GM23338 (cell line): ENCODE results near the gene RHOF. TPM values are rescaled to one million over a fixed set of nuclear protein-coding genes. Genes with fewer than 3 reads are reported as not detected.

Experiments used
- ATAC-seq: fragments of 200-7000 bp; cut with Tn5 transposase; 3 replicates; pipeline ENCODE4 v1.9.1; 2020
- DNase-seq: peaks from one replicate; pipeline ENCODE4 v3.0.0-alpha.2; 2015; ENCODE audit warnings: low spot score
- H2AFZ ChIP-seq: fragments of 200-600 bp; sonication (generic); 2 replicates; pipeline ENCODE4 v1.8.0; 2016; ENCODE audit warnings: antibody characterized with exemption, mild to moderate bottlenecking, moderate library complexity
- H3F3A ChIP-seq: fragments of 200-600 bp; sonication (generic); replicated peaks from 2 replicates; pipeline ENCODE4 v1.8.0; 2017; ENCODE audit warnings: antibody characterized with exemption, mixed run types, low read depth
- H3K27ac ChIP-seq: fragments of 200-600 bp; sonication (generic); 2 replicates; pipeline ENCODE4 v1.6.1; 2016; ENCODE audit warnings: low read depth
- H3K27me3 ChIP-seq: fragments of 200-600 bp; sonication (generic); 2 replicates; pipeline ENCODE4 v1.8.0; 2016; ENCODE audit warnings: mild to moderate bottlenecking, mixed run types, moderate library complexity; ENCODE audit not compliant: insufficient read depth
- H3K36me3 ChIP-seq: fragments of 200-600 bp; sonication (generic); 2 replicates; pipeline ENCODE4 v1.8.0; 2016; ENCODE audit warnings: mild to moderate bottlenecking; ENCODE audit not compliant: insufficient read depth
- H3K4me1 ChIP-seq: fragments of 200-600 bp; sonication (generic); 2 replicates; pipeline ENCODE4 v1.8.0; 2016; ENCODE audit warnings: mild to moderate bottlenecking, moderate library complexity; ENCODE audit not compliant: insufficient read depth
- H3K4me2 ChIP-seq: fragments of 200-600 bp; sonication (generic); 2 replicates; pipeline ENCODE4 v1.7.1; 2017; ENCODE audit warnings: mixed run types
- H3K4me3 ChIP-seq: fragments of 200-600 bp; sonication (generic); 2 replicates; pipeline ENCODE4 v1.6.1; 2016; ENCODE audit warnings: mixed run types
- H3K79me2 ChIP-seq: fragments of 200-600 bp; sonication (generic); replicated peaks from 2 replicates; pipeline ENCODE4 v1.8.0; 2017; ENCODE audit warnings: mild to moderate bottlenecking; ENCODE audit not compliant: insufficient read depth
- H3K9me2 ChIP-seq: fragments of 200-600 bp; sonication (generic); 2 replicates; pipeline ENCODE4 v1.8.0; 2017; ENCODE audit not compliant: insufficient read depth
- H4K20me1 ChIP-seq: fragments of 200-600 bp; sonication (generic); replicated peaks from 2 replicates; pipeline ENCODE4 v1.8.0; 2017; ENCODE audit warnings: mild to moderate bottlenecking; ENCODE audit not compliant: insufficient read depth
- H3K27ac Mint-ChIP-seq: 2 replicates; pipeline ENCODE4 v1.8.0; 2020; ENCODE audit warnings: inconsistent platforms, mild to moderate bottlenecking, moderate library complexity, mixed read lengths
- H3K27me3 Mint-ChIP-seq: 3 replicates; pipeline ENCODE4 v1.8.0; 2022; ENCODE audit warnings: low read depth, mild to moderate bottlenecking, moderate library complexity, mixed read lengths, inconsistent platforms; ENCODE audit not compliant: insufficient read depth, poor library complexity
- H3K36me3 Mint-ChIP-seq: 3 replicates; pipeline ENCODE4 v1.8.0; 2021; ENCODE audit warnings: low read depth, mild to moderate bottlenecking, inconsistent platforms, moderate library complexity, mixed read lengths
- H3K4me1 Mint-ChIP-seq: 3 replicates; pipeline ENCODE4 v1.8.0; 2020; ENCODE audit warnings: mild to moderate bottlenecking, inconsistent platforms, mixed read lengths
- H3K4me3 Mint-ChIP-seq: 3 replicates; pipeline ENCODE4 v1.8.0; 2021; ENCODE audit warnings: moderate library complexity, mild to moderate bottlenecking, inconsistent platforms, mixed read lengths
- H3K9me3 Mint-ChIP-seq: 3 replicates; pipeline ENCODE4 v1.8.0; 2020; ENCODE audit warnings: moderate library complexity, mild to moderate bottlenecking, inconsistent platforms, mixed read lengths
- CREB1 ChIP-seq: fragments of 250-450 bp; sonication (Bioruptor Pico); IDR thresholded peaks from 2 replicates; pipeline ENCODE4 v1.5.0; 2020; ENCODE audit warnings: low read depth, mild to moderate bottlenecking, moderate library complexity
- EZH2 ChIP-seq: fragments of 200-600 bp; sonication (generic); IDR thresholded peaks from one replicate; pipeline ENCODE4 v1.8.0; 2017; ENCODE audit warnings: antibody characterized with exemption, mild to moderate bottlenecking, low read depth; ENCODE audit not compliant: unreplicated experiment
- EZH2phosphoT487 ChIP-seq: fragments of 200-600 bp; sonication (generic); IDR thresholded peaks from one replicate; pipeline ENCODE4 v1.8.1; 2018; ENCODE audit warnings: antibody characterized with exemption; ENCODE audit not compliant: unreplicated experiment
- NANOG ChIP-seq: IDR thresholded peaks from 2 replicates; pipeline ENCODE4 v1.6.1; 2016; ENCODE audit warnings: antibody characterized with exemption, borderline replicate concordance
- POLR2AphosphoS5 ChIP-seq: IDR thresholded peaks from 2 replicates; pipeline ENCODE4 v1.6.1; 2016; ENCODE audit warnings: antibody characterized with exemption, low read depth
- STAT1 ChIP-seq: IDR thresholded peaks from one replicate; pipeline ENCODE4 v1.6.1; 2016; ENCODE audit warnings: antibody characterized with exemption; ENCODE audit not compliant: unreplicated experiment
- ZNF114 ChIP-seq: fragments of 250-450 bp; sonication (Bioruptor Pico); IDR thresholded peaks from 2 replicates; pipeline ENCODE4 v1.5.0; 2020; ENCODE audit warnings: mild to moderate bottlenecking, moderate library complexity
- ZNF331 ChIP-seq: fragments of 250-450 bp; sonication (Bioruptor Pico); IDR thresholded peaks from 2 replicates; pipeline ENCODE4 v1.5.0; 2020; ENCODE audit warnings: low read depth, mild to moderate bottlenecking, moderate library complexity
- polyA plus RNA-seq: library from polyadenylated mRNA; unstranded; fragments of >200 nt; fragmentation: Nextera tagmentation; extraction: Ambion mirVana; gene quantifications from 2 replicates; pipeline ENCODE4 v1.2.1, GENCODE V29; 2016
- total RNA-seq: library from RNA; depleted of rRNA; stranded (reverse); fragments of >200 nt; shearing (Covaris generic); gene quantifications from 2 replicates; pipeline ENCODE4 v1.2.3, GENCODE V29; 2014
- TF ChIP-seq, protein P1 (sequence below): IDR thresholded peaks from one replicate; pipeline ENCODE4 v1.6.1; 2018; ENCODE audit warnings: antibody characterized with exemption; ENCODE audit not compliant: unreplicated experiment
- TF ChIP-seq, protein P2 (sequence below), 2 experiments: fragments of 200-600 bp in 1 of 2; sonication (generic) in 1 of 2; conservative IDR thresholded peaks; 2 replicates each; pipeline versions ENCODE4 v1.5.1 to v1.6.1; 2016 to 2017; ENCODE audit warnings: antibody characterized with exemption in 2 of 2, low read depth in 2 of 2, mild to moderate bottlenecking in 2 of 2, moderate library complexity in 1 of 2

RHOF gene
- total and polyA plus RNA-seq, 2 experiments from 2014 or later = 10.5 to 53.4 TPM

DNA sequence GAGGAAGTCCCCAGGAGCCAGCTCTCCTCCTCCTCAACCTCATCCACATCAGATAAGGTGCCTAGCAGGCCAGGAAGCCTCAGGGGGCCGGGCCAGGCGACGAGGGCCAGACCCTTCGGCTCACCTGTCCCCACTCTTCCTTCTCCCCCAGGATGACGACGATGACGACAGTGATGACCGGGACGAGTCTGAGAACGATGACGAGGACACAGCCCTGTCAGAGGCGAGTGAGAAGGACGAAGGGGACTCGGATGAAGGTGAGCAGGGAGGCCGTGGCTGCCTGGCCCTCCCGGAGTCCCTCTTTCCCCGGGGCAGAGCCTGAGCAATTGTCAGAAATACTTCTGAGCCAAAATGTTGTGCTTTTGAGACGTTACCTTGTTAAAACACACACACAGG is 24.2 kb upstream of the RHOF start:
- H3K4me1 ChIP-seq = 0 out of 2 replicates have a peak, but pooled peaks cover 7% of the 10 kb centered on the region
- H3K4me2 ChIP-seq = no peak overlapping the region
- peaks cover 12% of the 10 kb centered on the region for H3K79me2 ChIP-seq
- TF ChIP-seq STAT1 (no peak), CREB1 (CRISPR knock-in tag) (no peak), EZH2phosphoT487 (no peak), ZNF114 (CRISPR knock-in tag) (no peak), NANOG (no peak), ZNF331 (CRISPR knock-in tag) (no peak)
- TF ChIP-seq, protein P1, sequence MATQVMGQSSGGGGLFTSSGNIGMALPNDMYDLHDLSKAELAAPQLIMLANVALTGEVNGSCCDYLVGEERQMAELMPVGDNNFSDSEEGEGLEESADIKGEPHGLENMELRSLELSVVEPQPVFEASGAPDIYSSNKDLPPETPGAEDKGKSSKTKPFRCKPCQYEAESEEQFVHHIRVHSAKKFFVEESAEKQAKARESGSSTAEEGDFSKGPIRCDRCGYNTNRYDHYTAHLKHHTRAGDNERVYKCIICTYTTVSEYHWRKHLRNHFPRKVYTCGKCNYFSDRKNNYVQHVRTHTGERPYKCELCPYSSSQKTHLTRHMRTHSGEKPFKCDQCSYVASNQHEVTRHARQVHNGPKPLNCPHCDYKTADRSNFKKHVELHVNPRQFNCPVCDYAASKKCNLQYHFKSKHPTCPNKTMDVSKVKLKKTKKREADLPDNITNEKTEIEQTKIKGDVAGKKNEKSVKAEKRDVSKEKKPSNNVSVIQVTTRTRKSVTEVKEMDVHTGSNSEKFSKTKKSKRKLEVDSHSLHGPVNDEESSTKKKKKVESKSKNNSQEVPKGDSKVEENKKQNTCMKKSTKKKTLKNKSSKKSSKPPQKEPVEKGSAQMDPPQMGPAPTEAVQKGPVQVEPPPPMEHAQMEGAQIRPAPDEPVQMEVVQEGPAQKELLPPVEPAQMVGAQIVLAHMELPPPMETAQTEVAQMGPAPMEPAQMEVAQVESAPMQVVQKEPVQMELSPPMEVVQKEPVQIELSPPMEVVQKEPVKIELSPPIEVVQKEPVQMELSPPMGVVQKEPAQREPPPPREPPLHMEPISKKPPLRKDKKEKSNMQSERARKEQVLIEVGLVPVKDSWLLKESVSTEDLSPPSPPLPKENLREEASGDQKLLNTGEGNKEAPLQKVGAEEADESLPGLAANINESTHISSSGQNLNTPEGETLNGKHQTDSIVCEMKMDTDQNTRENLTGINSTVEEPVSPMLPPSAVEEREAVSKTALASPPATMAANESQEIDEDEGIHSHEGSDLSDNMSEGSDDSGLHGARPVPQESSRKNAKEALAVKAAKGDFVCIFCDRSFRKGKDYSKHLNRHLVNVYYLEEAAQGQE = no peak
- TF ChIP-seq, protein P2, sequence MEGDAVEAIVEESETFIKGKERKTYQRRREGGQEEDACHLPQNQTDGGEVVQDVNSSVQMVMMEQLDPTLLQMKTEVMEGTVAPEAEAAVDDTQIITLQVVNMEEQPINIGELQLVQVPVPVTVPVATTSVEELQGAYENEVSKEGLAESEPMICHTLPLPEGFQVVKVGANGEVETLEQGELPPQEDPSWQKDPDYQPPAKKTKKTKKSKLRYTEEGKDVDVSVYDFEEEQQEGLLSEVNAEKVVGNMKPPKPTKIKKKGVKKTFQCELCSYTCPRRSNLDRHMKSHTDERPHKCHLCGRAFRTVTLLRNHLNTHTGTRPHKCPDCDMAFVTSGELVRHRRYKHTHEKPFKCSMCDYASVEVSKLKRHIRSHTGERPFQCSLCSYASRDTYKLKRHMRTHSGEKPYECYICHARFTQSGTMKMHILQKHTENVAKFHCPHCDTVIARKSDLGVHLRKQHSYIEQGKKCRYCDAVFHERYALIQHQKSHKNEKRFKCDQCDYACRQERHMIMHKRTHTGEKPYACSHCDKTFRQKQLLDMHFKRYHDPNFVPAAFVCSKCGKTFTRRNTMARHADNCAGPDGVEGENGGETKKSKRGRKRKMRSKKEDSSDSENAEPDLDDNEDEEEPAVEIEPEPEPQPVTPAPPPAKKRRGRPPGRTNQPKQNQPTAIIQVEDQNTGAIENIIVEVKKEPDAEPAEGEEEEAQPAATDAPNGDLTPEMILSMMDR (conservative IDR thresholded peaks at IDR 0.05; ENCODE audit: low read depth in 2 of 2) = no peak
- H3K27me3 ChIP-seq = no peaks in the 10 kb centered on the region
- H3K4me3 Mint-ChIP-seq = no peak overlapping the region
- H4K20me1 ChIP-seq = peaks cover 14% of the 10 kb centered on the region
- peaks cover 12% of the 10 kb centered on the region; the same call in 1 of the 2 replicates for H3F3A ChIP-seq
- no peak overlapping the region for H2AFZ ChIP-seq
- no peaks in the 10 kb centered on the region for H3K9me2 ChIP-seq
- no peak overlapping the region for H3K27ac Mint-ChIP-seq
- DNase-seq (no peak), ATAC-seq (no peak)
- H3K27me3 Mint-ChIP-seq = peaks cover 12% of the 10 kb centered on the region
- no peaks in the 10 kb centered on the region for H3K9me3 Mint-ChIP-seq
- peaks cover 11% of the 10 kb centered on the region for H3K4me1 Mint-ChIP-seq
- no peak overlapping the region for H3K4me3 ChIP-seq
- H3K36me3 Mint-ChIP-seq = peaks cover 41% of the 10 kb centered on the region
- H3K27ac ChIP-seq = no peak overlapping the region
- H3K36me3 ChIP-seq = peaks cover 3% of the 10 kb centered on the region; the same call in 1 of the 2 replicates

- Histone ChIP-seq H3K4me1 (0 out of 2 replicates have a peak, but pooled peaks cover 9% of the 10 kb centered on the region), H2AFZ (no peak overlapping the region), H4K20me1 (peaks cover 14% of the 10 kb centered on the region), H3K4me3 (no peak overlapping the region), H3K79me2 (peaks cover 12% of the 10 kb centered on the region), H3K36me3 (peaks cover 3% of the 10 kb centered on the region; the same call in 1 of the 2 replicates), H3K4me2 (no peak overlapping the region), H3K9me2 (no peaks in the 10 kb centered on the region), H3F3A (peaks cover 12% of the 10 kb centered on the region; the same call in 1 of the 2 replicates), H3K27ac (no peak overlapping the region), H3K27me3 (no peaks in the 10 kb centered on the region)
- no peaks in the 10 kb centered on the region for H3K9me3 Mint-ChIP-seq
- H3K36me3 Mint-ChIP-seq = peaks cover 41% of the 10 kb centered on the region
- no peak overlapping the region for H3K4me3 Mint-ChIP-seq
- H3K27ac Mint-ChIP-seq = no peak overlapping the region
- peaks cover 18% of the 10 kb centered on the region for H3K27me3 Mint-ChIP-seq
- H3K4me1 Mint-ChIP-seq = peaks cover 12% of the 10 kb centered on the region
- ATAC-seq (no peak), DNase-seq (no peak)
- TF ChIP-seq, protein P1 = no peak
- TF ChIP-seq, protein P2 (conservative IDR thresholded peaks at IDR 0.05; ENCODE audit: low read depth in 2 of 2) = no peak
- TF ChIP-seq CREB1 (CRISPR knock-in tag) = no peak
- no peak for TF ChIP-seq STAT1
- no peak for TF ChIP-seq EZH2
- no peak for TF ChIP-seq ZNF114 (CRISPR knock-in tag)
- TF ChIP-seq NANOG = no peak
- TF ChIP-seq POLR2AphosphoS5 = no peak
- TF ChIP-seq ZNF331 (CRISPR knock-in tag) = no peak
- TF ChIP-seq EZH2phosphoT487 = no peak
These were observed 23.6 kb upstream of the RHOF start for GRCh38 chr12:121816925-121817647.
